Adipose tissue (tissue), 3 donors: ENCODE data around the gene SMNDC1. TPM values are rescaled to one million over a fixed set of nuclear protein-coding genes. Genes with fewer than 3 reads are reported as not detected.

ENCODE experiments used
- polyA plus RNA-seq, 3 donors: library from polyadenylated mRNA; stranded (reverse); fragments of 200-250 nt; gene quantifications; one replicate each; pipeline ENCODE4 v1.2.3, GENCODE V29; 2013
- donor health status: healthy with polysubstance abuse.
- donor health status: Bipolar disorder and iron deficiency.
- donor health status: healthy.

SMNDC1 gene
- polyA plus RNA-seq, 3 donors, result 4.7 to 13.8 (median 10.0) TPM

Other genes starting within 250 kb of the SMNDC1 start
- gene MXI1, start 97.3 kb downstream of the SMNDC1 start, polyA plus RNA-seq, result 10 to 100 TPM; 16.6 to 28.8 (median 24.2) TPM
- gene DUSP5, start 193.0 kb upstream of the SMNDC1 start, polyA plus RNA-seq, result 10 to 100 TPM in 2 of 3 donors, 1 to 10 TPM in 1; 2.3 to 23.5 (median 22.5) TPM